IMR-90 (cell line): Measurements from ENCODE around the gene CAMTA1. TPM values are rescaled to one million over a fixed set of nuclear protein-coding genes. Genes with fewer than 3 reads are reported as not detected.

Experiments
- ATAC-seq: fragments of 200-7000 bp; cut with Tn5 transposase; 2 replicates; pipeline ENCODE4 v1.9.1; 2020; ENCODE audit warnings: low read depth, mild to moderate bottlenecking, moderate library complexity
- BruUV-seq: library from RNA; stranded (reverse); fragments of 400-500 nt; replicated peaks from 2 replicates; lab custom pipeline; 2021; lab: Mats Ljungman, UMichigan
- CTCF ChIA-PET: fragments of 300-600 bp; formaldehyde crosslinking; extraction: SDS; loops from one replicate; lab custom pipeline; 2021; ENCODE audit warnings: antibody characterized with exemption; lab: Yijun Ruan, JAX
- POLR2A ChIA-PET: fragments of 300-600 bp; sonication (Branson Sonifier 250); formaldehyde crosslinking; loops from one replicate; lab custom pipeline; 2022; ENCODE audit warnings: antibody characterized with exemption; ENCODE audit not compliant: unreplicated experiment; lab: Charles Lee
- DNase-seq: peaks from one replicate; pipeline ENCODE4 v3.0.0; 2013
- H2AFZ ChIP-seq: replicated peaks from 2 replicates; pipeline ENCODE3; 2013; ENCODE audit warnings: low read length, mild to moderate bottlenecking; ENCODE audit not compliant: poor library complexity
- H2AK5ac ChIP-seq: 2 replicates; pipeline ENCODE4 v1.6.1; 2013; ENCODE audit warnings: low read depth, low read length, inconsistent platforms
- H2AK9ac ChIP-seq: replicated peaks from 2 replicates; pipeline ENCODE3; 2013; ENCODE audit warnings: mild to moderate bottlenecking, low read depth, low read length, moderate library complexity; ENCODE audit not compliant: poor library complexity
- H2BK120ac ChIP-seq: 2 replicates; pipeline ENCODE4 v1.6.1; 2013; ENCODE audit warnings: low read depth, low read length, inconsistent platforms
- H2BK15ac ChIP-seq: 3 replicates; pipeline ENCODE4 v1.6.1; 2013; ENCODE audit warnings: low read depth, low read length, inconsistent platforms
- H2BK20ac ChIP-seq: 2 replicates; pipeline ENCODE4 v1.6.1; 2013; ENCODE audit warnings: low read depth, mild to moderate bottlenecking, inconsistent platforms, low read length, moderate library complexity
- H2BK5ac ChIP-seq: 2 replicates; pipeline ENCODE4 v1.6.1; 2013; ENCODE audit warnings: mild to moderate bottlenecking, low read depth, low read length, inconsistent platforms; ENCODE audit not compliant: poor library complexity, severe bottlenecking
- H3K14ac ChIP-seq: replicated peaks from 2 replicates; pipeline ENCODE4 v1.6.1; 2013; ENCODE audit warnings: low read depth, low read length, inconsistent platforms
- H3K18ac ChIP-seq: 2 replicates; pipeline ENCODE4 v1.6.1; 2013; ENCODE audit warnings: low read depth, low read length, control low read depth
- H3K23ac ChIP-seq: 2 replicates; pipeline ENCODE4 v1.6.1; 2013; ENCODE audit warnings: low read depth, low read length, inconsistent platforms
- H3K27ac ChIP-seq: 2 replicates; pipeline ENCODE4 v1.5.1; 2013; ENCODE audit warnings: mild to moderate bottlenecking, control low read depth, low read length; ENCODE audit not compliant: insufficient read depth
- H3K27me3 ChIP-seq: 2 replicates; pipeline ENCODE4 v1.6.1; 2013; ENCODE audit warnings: low read length; ENCODE audit not compliant: control insufficient read depth, insufficient read depth
- H3K36me3 ChIP-seq: 2 replicates; pipeline ENCODE4 v1.6.1; 2013; ENCODE audit warnings: low read length, mixed read lengths; ENCODE audit not compliant: control insufficient read depth, insufficient read depth
- H3K4ac ChIP-seq: 2 replicates; pipeline ENCODE4 v1.6.1; 2013; ENCODE audit warnings: low read depth, low read length, inconsistent platforms
- H3K4me1 ChIP-seq: 2 replicates; pipeline ENCODE4 v1.6.1; 2013; ENCODE audit warnings: low read length, mixed read lengths; ENCODE audit not compliant: control insufficient read depth, insufficient read depth
- H3K4me2 ChIP-seq: 2 replicates; pipeline ENCODE4 v1.6.1; 2013; ENCODE audit warnings: low read depth, mild to moderate bottlenecking, control low read depth, low read length, moderate library complexity
- H3K4me3 ChIP-seq: 2 replicates; pipeline ENCODE4 v1.5.1; 2013; ENCODE audit warnings: low read depth, mild to moderate bottlenecking, control low read depth, low read length, moderate library complexity; ENCODE audit not compliant: insufficient read depth
- H3K56ac ChIP-seq: 2 replicates; pipeline ENCODE4 v1.6.1; 2013; ENCODE audit warnings: low read length, inconsistent platforms; ENCODE audit not compliant: insufficient read depth; ENCODE audit errors: extremely low read depth
- H3K79me1 ChIP-seq, 2 experiments: 2 replicates each; pipeline ENCODE4 v1.6.1; 2013; ENCODE audit warnings: low read length in 2 of 2, inconsistent platforms in 1 of 2, low read depth in 1 of 2
- H3K9ac ChIP-seq: 2 replicates; pipeline ENCODE4 v1.6.1; 2013; ENCODE audit warnings: low read depth, low read length, control low read depth
- H3K9me1 ChIP-seq: 2 replicates; pipeline ENCODE4 v1.6.1; 2013; ENCODE audit warnings: low read length, inconsistent platforms; ENCODE audit not compliant: insufficient read depth
- H3K9me3 ChIP-seq: 2 replicates; pipeline ENCODE4 v1.6.1; 2013; ENCODE audit warnings: low read length; ENCODE audit not compliant: control insufficient read depth, insufficient read depth
- H4K20me1 ChIP-seq: 2 replicates; pipeline ENCODE4 v1.6.1; 2013; ENCODE audit warnings: low read length, inconsistent platforms; ENCODE audit not compliant: insufficient read depth
- H4K5ac ChIP-seq: 2 replicates; pipeline ENCODE4 v1.6.1; 2013; ENCODE audit warnings: mild to moderate bottlenecking, low read depth, low read length, control low read depth
- H4K8ac ChIP-seq, 2 experiments: 2 replicates each; pipeline ENCODE4 v1.6.1; 2013; ENCODE audit warnings: low read depth in 2 of 2, low read length in 2 of 2, control low read depth in 1 of 2, inconsistent platforms in 1 of 2
- H4K91ac ChIP-seq: 2 replicates; pipeline ENCODE4 v1.6.1; 2013; ENCODE audit warnings: low read depth, low read length, inconsistent platforms; ENCODE audit not compliant: insufficient read depth
- CEBPB ChIP-seq: IDR thresholded peaks from 2 replicates; pipeline ENCODE4 v1.6.1; 2012; ENCODE audit warnings: low read depth, low read length, improper control_type of control experiment
- CHD1 ChIP-seq: IDR thresholded peaks from 2 replicates; pipeline ENCODE4 v1.6.1; 2012; ENCODE audit warnings: low read depth, low read length, improper control_type of control experiment
- ELK1 ChIP-seq: fragments of 150-350 bp; IDR thresholded peaks from 2 replicates; pipeline ENCODE4 v1.6.1; 2016; ENCODE audit warnings: low read depth, mild to moderate bottlenecking, low read length, moderate library complexity, borderline replicate concordance
- FOS ChIP-seq: fragments of 150-350 bp; IDR thresholded peaks from 2 replicates; pipeline ENCODE4 v1.6.1; 2016; ENCODE audit warnings: low read depth, low read length
- MAFK ChIP-seq: IDR thresholded peaks from 2 replicates; pipeline ENCODE4 v1.6.1; 2012; ENCODE audit warnings: low read depth, low read length, improper control_type of control experiment
- USF2 ChIP-seq: fragments of 150-350 bp; IDR thresholded peaks from 2 replicates; pipeline ENCODE4 v1.6.1; 2017; ENCODE audit warnings: mild to moderate bottlenecking, antibody characterized with exemption, low read length, low read depth
- WGBS, 2 experiments: methylation state at CpG; one replicate each; pipeline versions ENCODE4 v1.1.5 to v1.1.7; 2013; ENCODE audit warnings: missing lambda C conversion rate in 2 of 2; ENCODE audit not compliant: insufficient read length in 1 of 2; ENCODE audit errors: extremely low coverage in 2 of 2; 5-methylcytosine and 5-hydroxymethylcytosine counted together
- dilution Hi-C: fragments of 300-500 bp; cut with HindIII; formaldehyde crosslinking; loops from one replicate; pipeline ENCODE4 v1.14.3; 2018; ENCODE audit warnings: low sequenced_read_pairs; ENCODE audit not compliant: unreplicated experiment
- in situ Hi-C: fragments of 300-500 bp; cut with MboI; formaldehyde crosslinking; loops from 3 replicates; pipeline ENCODE4 v1.14.3; 2019; ENCODE audit warnings: low sequenced_read_pairs, inconsistent platforms, mixed read lengths
- intact Hi-C: fragments of 100-400 bp; cut with micrococcal nuclease; formaldehyde crosslinking; loops from 2 replicates; pipeline ENCODE4 v1.10.0; 2022
- polyA plus RNA-seq, 3 experiments: library from polyadenylated mRNA; depleted of rRNA; stranded (reverse); fragments of >200 nt; gene quantifications; 2 replicates each; pipeline ENCODE4 v1.2.3, GENCODE V29; 2012; ENCODE audit warnings: low replicate concordance in 1 of 3
- total RNA-seq: library from RNA; depleted of rRNA; stranded (reverse); fragments of >200 nt; gene quantifications from 2 replicates; pipeline ENCODE4 v1.2.3, GENCODE V29; 2012

CAMTA1 gene
- total and polyA plus RNA-seq, 2 of the 4 experiments (the other 2 are of a cell fraction) = 35.5 to 74.3 TPM

- H2AFZ ChIP-seq = peak overlapping the region; percentile 49
- H3K14ac ChIP-seq = no peak overlapping the region
- no peak overlapping the region for H3K4me2 ChIP-seq
- no peak overlapping the region for H2AK5ac ChIP-seq
- H2BK5ac ChIP-seq = no peak overlapping the region
- intact Hi-C loops = no loop called here
- DNase-seq (no peak), ATAC-seq (no peak)
- POLR2A ChIA-PET = interaction anchor here (0.5 kb wide), 1 partner anchor 82 kb away, joined by 4 read pairs; no protein-coding TSS in a partner anchor
- no peak overlapping the region for H3K9ac ChIP-seq
- no TSS peak for BruUV-seq
- H3K56ac ChIP-seq = no peak overlapping the region
- H3K18ac ChIP-seq = no peak overlapping the region
- peaks cover 12% of the 10 kb centered on the region for H3K4me1 ChIP-seq
- H2BK20ac ChIP-seq = no peak overlapping the region
- H3K4me3 ChIP-seq = no peak overlapping the region
- 87% methylated on average over 12 of the region's 20 CpGs; no CpG with 5 or more reads in 1 of the 2 experiments for WGBS, 2 experiments
- H3K36me3 ChIP-seq = no peaks in the 10 kb centered on the region
- 0 out of 2 replicates have a peak, but pooled peaks cover 7% of the 10 kb centered on the region for H3K9me1 ChIP-seq
- H3K23ac ChIP-seq = no peak overlapping the region
- H2BK120ac ChIP-seq = no peak overlapping the region
- no peak overlapping the region for H4K5ac ChIP-seq
- in situ Hi-C loops = no loop called here
- no peak overlapping the region for H3K27ac ChIP-seq
- dilution Hi-C loops = no loop called here
- H3K9me3 ChIP-seq = peaks cover 4% of the 10 kb centered on the region
- no peaks in the 10 kb centered on the region for H3K79me1 ChIP-seq
- H4K20me1 ChIP-seq = no peaks in the 10 kb centered on the region
- H2AK9ac ChIP-seq = peak overlapping the region; percentile 18
- H4K91ac ChIP-seq = no peak overlapping the region; the same call in 1 of the 2 replicates
- TF ChIP-seq FOS (no peak), CEBPB (no peak), MAFK (no peak), USF2 (no peak), ELK1 (no peak), CHD1 (no peak)
- H4K8ac ChIP-seq = no peak overlapping the region
- no peak overlapping the region for H2BK15ac ChIP-seq
- H3K4ac ChIP-seq = no peak overlapping the region
- H3K27me3 ChIP-seq = peaks cover 1% of the 10 kb centered on the region
- CTCF ChIA-PET = no interaction called here
Observed at GRCh38 chr1:7386226-7387052, 601.2 kb downstream of the CAMTA1 start.
